Right forelimb (tissue), 1 donor: ENCODE results near the gene GNA14.
A peak's percentile ranks its signal among the peaks of the same experiment; 100 is the strongest.
"Not testable (repeated sequence)": the region's sequence is repeated elsewhere in the genome, so short reads cannot be mapped to it uniquely, and the experiment has no call there.

Source experiments
- DNase-seq: peaks from one replicate; pipeline ENCODE4 v3.0.0-alpha.2; 2018

GNA14 gene

DNA sequence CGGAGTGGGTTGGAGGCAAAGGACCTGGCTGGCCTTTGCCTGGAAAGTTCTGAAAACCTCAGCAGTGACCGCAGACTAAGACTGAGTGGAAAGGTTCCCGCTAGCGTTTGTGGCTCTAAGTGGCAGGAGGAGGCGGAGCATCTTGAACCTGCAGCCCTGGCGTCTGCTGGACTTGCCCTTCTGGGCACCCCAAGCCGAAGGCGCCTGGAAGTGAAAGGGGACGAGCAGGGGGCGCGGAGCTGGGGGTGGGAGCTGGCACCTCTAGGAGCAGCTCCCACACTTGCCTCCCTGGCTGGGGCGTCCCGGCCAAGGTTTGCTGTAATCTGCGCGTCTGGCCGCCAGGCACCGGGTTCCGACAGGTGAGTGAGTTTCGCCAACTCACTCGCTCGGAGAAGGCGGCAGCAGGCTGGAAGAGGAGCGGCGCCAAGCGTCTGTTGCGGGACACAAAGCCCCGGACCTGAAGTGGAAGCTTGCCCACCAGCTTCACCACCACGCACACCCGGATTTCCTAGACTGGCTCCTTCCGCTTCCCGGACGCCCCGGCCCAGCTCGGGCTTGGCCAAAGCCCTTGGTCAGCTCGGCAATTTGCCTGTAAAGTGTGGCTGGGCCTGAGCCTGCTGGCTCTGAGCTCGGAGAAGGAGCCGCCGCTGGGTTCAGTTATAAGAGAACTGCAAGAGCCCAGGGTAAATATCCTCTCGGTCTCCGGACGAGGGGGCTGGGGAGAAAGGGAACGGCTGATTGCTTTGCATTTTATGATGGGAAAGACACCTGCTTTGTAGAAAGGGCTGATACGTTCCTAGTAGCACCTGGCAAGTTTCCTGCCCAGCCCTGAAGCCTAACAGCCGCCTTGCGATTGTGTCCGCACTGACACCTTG is at the start of gene GNA14:
TSS of gene GNA14 (minus strand) at position 89 of the 875 bp plus-strand sequence. CDS start 529 bp downstream, outside the sequence.
- peak; percentile 74 for DNase-seq

- no peak for DNase-seq
Observed at GRCh38 chr9:77697238-77697984, 49.3 kb upstream of the GNA14 start.

GRCh38 chr9:77690723-77691122 is 42.6 kb upstream of the GNA14 start:
- DNase-seq = not testable (repeated sequence)

GRCh38 chr9:77690119-77690518 is 42.0 kb upstream of the GNA14 start:
- not testable (repeated sequence) for DNase-seq

DNA sequence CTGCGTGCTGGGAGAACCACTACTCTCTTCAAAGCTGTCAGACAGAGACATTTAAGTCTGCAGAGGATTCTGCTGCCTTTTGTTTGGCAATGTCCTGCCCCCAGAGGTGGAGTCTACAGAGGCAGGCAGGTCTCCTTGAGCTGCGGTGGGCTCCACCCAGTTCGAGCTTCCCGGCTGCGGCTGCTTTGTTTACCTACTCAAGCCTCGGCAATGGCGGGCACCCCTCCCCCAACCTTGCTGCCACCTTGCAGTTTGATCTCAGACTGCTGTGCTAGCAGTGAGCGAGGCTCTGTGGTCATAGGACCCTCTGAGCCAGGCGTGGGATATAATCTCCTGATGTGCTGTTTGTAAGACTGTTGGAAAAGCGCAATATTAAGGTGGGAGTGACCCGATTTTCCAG is 39.6 kb upstream of the GNA14 start:
- not testable (repeated sequence) for DNase-seq

DNA sequence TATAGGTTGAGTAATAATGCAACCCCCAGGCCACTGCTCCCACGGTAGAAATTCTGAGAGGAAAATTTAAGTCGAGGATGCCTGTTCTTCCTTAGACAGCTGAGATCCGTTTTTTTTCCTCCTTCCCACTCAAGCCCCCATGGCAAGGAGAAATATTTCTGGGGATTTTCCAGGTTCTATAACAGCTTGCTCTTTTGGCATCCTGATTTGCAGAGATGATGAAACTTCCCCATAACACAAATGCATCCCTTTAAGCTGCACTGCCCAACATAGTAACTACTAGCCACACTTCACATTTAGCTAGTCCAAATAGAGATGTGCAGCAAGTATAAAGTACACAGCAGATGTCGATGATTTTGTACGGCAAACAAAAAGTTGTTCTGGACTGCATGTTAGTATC is 32.5 kb upstream of the GNA14 start:
- DNase-seq = no peak

DNA sequence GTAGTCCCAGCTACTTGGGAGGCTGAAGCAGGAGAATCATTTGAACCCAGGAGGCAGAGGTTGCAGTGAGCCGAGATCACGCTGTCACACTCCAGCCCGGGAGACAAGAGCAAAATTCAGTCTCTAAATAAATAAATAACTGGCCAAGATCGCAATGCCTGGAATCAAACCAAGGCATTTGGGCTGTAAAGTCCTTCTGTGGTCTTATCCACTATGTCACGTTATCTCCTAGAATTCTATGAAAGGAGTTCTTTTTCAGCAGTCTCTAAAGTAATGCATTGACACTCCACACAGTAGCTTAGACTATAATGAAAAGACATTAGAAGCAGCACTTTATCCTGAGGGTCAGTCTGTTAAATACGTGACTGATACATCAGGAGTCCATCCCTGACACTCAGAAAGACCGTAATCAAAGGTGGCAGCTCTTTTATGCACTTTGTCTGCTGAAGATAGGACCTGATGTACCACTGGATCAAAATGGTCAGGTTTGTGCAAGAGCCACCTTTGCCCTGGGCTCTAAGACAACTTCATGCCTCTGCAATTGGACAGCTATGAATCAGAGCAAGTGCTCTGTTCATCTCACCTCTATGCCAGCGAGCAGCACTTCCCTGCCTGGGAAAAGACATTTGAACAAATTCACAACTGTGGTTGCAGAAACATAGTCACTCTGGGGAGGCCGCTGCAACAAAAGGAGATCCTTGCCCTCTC is 31.7 kb upstream of the GNA14 start:
- no peak for DNase-seq

- DNase-seq = no peak
Observed at GRCh38 chr9:77679088-77679487, 31.0 kb upstream of the GNA14 start.

DNA sequence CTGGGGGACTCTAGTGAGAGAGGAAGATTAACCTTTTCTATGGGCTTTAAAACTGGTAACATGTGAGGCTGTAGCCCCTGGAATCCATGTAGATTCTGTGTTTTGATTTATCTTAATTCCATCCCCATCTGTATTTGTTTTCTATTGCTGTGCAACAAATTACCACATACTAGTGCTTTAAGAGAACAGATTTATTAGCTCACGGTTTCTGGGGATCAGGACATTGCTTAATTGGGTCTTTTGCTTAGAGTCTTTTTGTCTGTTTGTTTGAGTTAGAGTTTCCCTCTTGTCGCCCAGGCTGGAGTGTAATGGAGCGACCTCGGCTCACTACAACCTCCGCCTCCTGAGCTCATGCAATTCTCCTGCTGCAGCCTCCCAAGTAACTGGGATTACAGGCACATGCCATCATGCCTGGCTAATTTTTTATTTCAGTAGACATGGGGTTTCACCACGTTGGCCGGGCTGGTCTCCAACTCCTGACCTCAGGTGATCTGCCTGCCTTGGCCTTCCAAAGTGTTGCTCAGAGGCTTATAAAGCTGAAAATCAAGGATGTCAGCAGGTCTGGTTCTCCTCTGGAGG is 29.9 kb upstream of the GNA14 start:
- no peak for DNase-seq

DNA sequence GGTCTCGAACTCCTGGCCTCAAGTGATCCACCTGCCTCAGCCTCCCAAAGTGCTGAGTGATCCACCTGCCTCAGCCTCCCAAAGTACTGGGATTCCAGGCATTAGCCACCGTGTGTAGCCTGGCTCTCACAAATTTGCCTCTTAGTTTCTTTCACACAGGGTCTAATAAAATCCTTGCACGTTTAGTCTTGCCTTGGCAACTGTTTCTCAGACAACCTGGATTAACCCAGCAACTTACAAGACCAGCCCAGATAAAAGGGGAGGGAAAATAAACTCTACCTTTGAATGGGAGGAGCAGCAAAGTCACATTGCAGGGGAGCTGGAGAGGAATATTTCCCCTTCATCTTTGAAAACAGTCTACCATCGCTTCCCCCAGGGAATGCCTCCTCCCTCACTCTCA is 29.3 kb upstream of the GNA14 start:
- no peak for DNase-seq

DNA sequence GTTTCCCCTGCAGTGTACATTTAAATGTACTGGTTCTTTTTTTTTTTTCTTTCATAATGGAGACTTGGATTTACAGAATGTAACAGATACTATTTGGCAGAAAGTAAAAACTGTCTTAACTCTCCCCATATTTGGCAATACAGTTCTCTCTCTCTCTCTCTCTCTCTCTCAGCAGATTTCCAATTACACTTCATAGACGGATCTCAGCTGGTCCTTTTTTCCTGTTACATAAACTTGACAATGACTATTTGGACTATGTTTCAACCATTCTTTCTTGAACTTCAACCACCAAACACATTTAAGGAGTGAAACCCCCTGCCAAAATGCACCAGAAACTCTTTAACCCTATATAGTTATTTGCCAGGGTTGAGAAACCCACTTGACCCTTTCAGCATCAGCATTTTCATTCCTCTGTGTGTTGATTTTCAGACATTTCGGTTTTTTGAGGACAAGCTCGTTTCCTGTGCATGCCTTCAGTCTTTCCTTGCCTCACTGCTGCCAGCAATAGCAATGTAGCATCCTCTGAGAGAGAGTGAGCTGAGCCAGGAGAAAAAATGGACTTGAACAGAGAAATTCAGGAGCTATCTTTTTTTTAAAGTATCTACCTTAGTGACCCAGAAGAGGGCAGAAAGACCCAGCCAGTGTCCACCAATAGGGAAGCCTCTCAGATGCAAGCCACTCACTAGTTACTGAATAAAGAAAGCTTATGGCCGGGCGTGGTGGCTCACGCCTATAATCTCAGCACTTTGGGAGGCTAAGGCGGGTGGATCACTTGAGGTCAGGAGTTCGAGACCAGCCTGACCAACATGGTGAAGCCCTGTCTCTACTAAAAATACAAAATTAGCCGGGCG is 26.0 kb upstream of the GNA14 start:
- DNase-seq = no peak

DNA sequence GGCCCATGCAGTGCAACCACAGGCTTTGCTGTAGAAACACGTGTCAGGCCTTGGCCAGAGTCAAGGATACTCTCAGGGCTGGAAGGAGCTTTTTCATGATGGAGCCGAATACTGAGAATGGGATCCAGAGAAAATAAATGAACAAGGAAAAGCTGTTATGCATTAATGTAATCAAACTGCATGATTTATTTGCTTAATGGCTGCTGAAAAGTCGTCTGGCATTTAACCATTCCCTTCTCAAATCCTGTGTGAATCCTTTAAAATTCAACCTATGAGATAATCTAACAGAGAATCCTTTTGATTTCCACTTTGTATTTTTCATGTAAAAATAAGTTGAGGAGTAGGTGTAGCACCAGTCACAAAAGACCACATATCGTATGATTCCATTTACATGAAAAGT is 24.1 kb upstream of the GNA14 start:
- DNase-seq = no peak

DNA sequence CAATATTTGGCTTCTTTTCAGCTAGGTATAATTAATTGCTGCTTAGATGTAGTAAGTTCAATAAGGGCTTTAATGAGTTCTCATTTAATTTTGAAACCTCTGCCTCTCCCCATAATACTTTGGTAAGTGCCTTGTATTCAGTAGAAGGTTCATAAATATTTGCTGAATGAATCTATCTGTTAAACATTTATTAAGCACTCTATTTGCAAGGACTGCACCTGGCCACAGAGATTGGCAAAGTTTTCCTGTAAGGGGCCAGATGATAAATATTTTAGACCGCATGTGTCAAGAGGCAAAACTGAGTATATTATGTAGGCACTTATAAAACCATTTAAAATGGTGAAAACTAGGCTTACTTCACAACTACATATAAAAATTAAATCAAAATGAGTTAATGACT is 19.0 kb upstream of the GNA14 start:
- DNase-seq = no peak

DNA sequence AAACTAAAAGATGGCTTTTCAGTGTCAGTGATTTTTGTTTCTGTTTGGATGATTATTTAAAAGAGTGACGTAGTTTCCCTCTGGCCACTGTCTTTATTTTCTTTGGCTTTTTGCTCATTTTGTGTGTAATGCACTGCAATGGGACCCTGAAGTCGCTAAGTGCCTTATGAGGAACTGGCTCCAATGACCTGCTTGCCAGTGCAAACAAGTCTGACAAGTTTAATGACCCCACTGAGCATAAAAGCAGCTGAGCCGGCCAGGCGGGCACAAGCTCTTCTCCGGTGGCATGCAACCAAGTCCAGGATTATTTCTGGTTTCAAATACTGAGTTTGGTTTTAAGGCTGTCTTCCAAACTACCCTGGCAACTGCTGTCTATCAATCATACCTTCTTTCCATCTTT is 15.6 kb upstream of the GNA14 start:
- no peak for DNase-seq

DNA sequence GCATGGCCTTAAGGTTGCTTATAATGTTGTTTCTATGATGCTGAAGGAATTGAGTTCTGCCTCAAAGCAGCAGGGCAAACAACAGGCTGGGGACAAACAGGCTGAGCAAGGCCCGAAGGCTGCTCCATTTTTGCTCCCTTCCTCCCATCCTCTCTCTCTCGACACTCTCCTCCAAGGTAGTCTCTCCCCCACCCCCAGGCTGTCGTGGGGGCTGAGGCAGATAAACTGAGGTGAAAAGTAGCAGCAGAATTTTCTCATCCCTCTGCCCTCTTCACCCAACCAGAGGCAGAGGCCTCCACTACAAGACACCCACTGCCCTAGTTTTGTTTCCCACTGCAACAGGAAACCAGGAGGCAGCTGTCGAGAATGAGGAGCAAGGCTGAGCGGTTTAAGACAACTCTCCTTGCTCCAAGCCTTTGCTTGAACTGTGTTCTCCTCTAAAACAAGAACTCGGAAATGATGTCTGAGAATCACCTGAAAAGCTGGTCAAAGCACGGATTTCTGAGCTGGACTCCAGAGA is 13.5 kb upstream of the GNA14 start:
- no peak for DNase-seq

DNA sequence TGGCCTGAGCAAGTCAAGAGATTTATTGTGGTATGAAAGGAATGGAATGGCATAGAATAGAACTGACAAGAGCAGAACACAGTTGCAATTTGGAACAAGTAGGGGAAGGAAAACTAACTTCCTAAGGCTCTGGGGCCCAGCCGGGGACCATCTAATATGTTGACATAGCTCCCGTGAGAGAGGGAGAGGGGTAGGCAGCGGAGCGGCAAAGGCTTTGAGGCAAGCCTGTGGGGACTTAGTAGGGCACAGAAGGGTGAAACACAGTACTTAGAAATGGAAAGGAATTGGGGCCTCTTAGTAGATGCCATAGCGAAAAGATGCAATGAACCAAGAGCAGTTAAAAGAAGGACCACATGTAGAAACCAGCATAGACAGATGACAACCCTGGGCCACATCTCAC is 11.8 kb upstream of the GNA14 start:
- DNase-seq = no peak

DNA sequence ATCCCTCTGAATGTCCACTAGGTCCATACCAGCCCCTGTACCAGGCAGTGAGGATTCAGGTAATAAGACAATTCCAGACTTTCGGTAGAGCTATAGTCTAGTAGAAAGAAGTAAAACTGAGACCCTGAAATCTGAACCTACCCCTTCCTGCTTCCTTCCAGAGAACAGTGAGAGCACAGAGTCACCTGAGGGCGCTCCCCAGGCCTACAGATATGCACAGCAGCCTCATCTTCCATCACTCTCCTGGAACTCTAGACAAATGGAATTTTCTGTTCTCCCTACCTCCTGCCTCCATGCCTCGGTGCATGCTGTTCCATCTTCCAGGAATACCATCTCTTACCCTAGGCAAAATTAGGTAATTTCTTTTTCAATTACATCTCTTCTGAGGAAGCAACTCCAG is 3.1 kb upstream of the GNA14 start:
- DNase-seq = no peak

- no peak for DNase-seq
Observed at GRCh38 chr9:77649109-77649812, 1.1 kb upstream of the GNA14 start.

- DNase-seq = peak; percentile 59
Observed at GRCh38 chr9:77647267-77648233, 572 bp downstream of the GNA14 start.

- DNase-seq = no peak
Observed at GRCh38 chr9:77643871-77644270, 4.3 kb downstream of the GNA14 start.
